ENCODE data around the gene DOCK9.

The DOCK9 gene

DNA sequence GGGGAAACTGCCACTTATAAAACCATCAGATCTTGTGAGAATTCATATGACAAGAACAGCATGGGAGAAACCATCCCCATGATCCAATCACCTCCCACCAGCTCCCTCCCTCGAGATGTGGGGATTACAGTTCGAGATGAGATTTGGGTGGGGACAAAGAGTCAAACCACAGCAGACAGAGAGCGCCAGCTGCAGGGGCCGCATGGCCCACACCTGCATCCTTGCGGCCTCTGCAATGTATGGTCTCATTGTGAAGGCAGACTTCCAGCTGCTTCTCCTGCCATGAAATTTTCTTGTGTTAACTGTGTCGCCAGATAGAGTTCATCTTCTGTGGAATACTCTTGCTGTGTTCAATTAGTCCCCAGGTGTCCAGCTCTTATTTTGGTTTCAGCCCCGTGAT, 208.1 kb downstream of the DOCK9 start:
- no peaks in the 10 kb centered on the region for H3K9me3 ChIP-seq (replicated peaks; ENCODE audit: insufficient read depth, low read length)
- TF ChIP-seq EZH2 (optimal IDR thresholded peaks at IDR 0.05; ENCODE audit: low read depth, low read length) (no peak), EZH2phosphoT487 (IDR thresholded peaks at IDR 0.05; ENCODE audit: low read length) (no peak)
- TF ChIP-seq, protein P1, sequence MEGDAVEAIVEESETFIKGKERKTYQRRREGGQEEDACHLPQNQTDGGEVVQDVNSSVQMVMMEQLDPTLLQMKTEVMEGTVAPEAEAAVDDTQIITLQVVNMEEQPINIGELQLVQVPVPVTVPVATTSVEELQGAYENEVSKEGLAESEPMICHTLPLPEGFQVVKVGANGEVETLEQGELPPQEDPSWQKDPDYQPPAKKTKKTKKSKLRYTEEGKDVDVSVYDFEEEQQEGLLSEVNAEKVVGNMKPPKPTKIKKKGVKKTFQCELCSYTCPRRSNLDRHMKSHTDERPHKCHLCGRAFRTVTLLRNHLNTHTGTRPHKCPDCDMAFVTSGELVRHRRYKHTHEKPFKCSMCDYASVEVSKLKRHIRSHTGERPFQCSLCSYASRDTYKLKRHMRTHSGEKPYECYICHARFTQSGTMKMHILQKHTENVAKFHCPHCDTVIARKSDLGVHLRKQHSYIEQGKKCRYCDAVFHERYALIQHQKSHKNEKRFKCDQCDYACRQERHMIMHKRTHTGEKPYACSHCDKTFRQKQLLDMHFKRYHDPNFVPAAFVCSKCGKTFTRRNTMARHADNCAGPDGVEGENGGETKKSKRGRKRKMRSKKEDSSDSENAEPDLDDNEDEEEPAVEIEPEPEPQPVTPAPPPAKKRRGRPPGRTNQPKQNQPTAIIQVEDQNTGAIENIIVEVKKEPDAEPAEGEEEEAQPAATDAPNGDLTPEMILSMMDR (IDR thresholded peaks at IDR 0.05; ENCODE audit: low read length) = no peak
- H3K9me2 ChIP-seq (replicated peaks; ENCODE audit: insufficient read depth, low read length) = no peaks in the 10 kb centered on the region
- H2AFZ ChIP-seq (ENCODE audit: low read length) = no peak overlapping the region
- no peak overlapping the region for H3K9ac ChIP-seq (ENCODE audit: low read length)
- H4K20me1 ChIP-seq (ENCODE audit: insufficient read depth, low read length) = no peaks in the 10 kb centered on the region
- H3K4me3 ChIP-seq (ENCODE audit: low read length) = no peak overlapping the region
- no peaks in the 10 kb centered on the region for H3K4me1 ChIP-seq (ENCODE audit: low read length)
- H3K4me2 ChIP-seq (ENCODE audit: low read depth, low read length) = no peak overlapping the region
- H3F3A ChIP-seq (ENCODE audit: insufficient read depth, low read length) = no peaks in the 10 kb centered on the region
- H3K27ac ChIP-seq (ENCODE audit: low read length) = no peak overlapping the region
- no peaks in the 10 kb centered on the region for H3K79me2 ChIP-seq (ENCODE audit: low read length)
- no peaks in the 10 kb centered on the region for H3K27me3 ChIP-seq (replicated peaks; ENCODE audit: insufficient read depth, low read length)
- no peaks in the 10 kb centered on the region for H3K36me3 ChIP-seq (replicated peaks; ENCODE audit: insufficient read depth, low read length)
- no peak for DNase-seq

DNA sequence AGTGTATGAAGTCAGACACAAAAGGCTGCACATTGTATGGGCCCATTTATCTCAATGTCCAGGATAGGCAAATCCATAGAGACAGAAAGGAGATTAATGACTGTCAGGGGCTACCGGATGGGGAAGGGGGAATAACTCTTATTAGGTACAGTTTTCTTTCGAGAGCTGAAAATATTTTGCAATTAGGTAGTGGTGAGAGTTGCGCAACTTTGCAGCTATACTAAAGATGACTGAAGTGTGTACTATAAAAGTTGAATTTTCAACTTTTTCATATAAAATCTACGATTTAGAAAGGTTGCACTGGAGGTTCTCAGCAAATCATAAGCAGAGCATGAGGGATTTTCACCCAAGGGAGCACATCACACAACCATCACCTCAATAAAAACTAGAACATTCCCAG, 209.3 kb downstream of the DOCK9 start:
- H3K27ac ChIP-seq (ENCODE audit: low read length) = no peak overlapping the region

DNA sequence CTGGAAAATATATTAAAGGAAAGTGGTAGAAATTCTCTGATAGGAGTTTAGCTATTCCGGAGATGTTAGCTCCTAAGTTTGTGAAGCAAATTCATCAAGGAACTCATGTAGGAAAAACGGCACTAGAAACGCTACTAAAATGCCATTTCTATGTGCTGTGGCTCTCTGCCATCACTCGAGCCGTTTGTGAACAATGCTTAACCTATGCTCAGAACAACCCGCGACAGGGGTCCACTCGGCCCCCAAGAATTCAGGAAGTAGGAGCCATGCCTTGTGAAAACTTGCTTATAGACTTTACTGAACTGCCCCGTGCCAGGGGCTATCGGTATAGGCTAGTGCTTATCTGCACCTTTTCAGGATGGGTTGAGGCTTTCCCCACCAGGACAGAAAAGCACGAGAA, 211.2 kb downstream of the DOCK9 start:
- Histone ChIP-seq H3K4me3 (ENCODE audit: low read length) (no peak overlapping the region), H3K27ac (ENCODE audit: low read length) (no peak overlapping the region), H3K4me1 (ENCODE audit: low read length) (no peaks in the 10 kb centered on the region), H3K27me3 (replicated peaks; ENCODE audit: insufficient read depth, low read length) (no peaks in the 10 kb centered on the region), H3K36me3 (replicated peaks; ENCODE audit: insufficient read depth, low read length) (no peaks in the 10 kb centered on the region), H2AFZ (ENCODE audit: low read length) (no peak overlapping the region), H3K9me2 (replicated peaks; ENCODE audit: insufficient read depth, low read length) (no peaks in the 10 kb centered on the region), H3F3A (ENCODE audit: insufficient read depth, low read length) (no peaks in the 10 kb centered on the region), H3K9me3 (replicated peaks; ENCODE audit: insufficient read depth, low read length) (no peaks in the 10 kb centered on the region), H4K20me1 (ENCODE audit: insufficient read depth, low read length) (no peaks in the 10 kb centered on the region), H3K79me2 (ENCODE audit: low read length) (no peaks in the 10 kb centered on the region), H3K9ac (ENCODE audit: low read length) (no peak overlapping the region), H3K4me2 (ENCODE audit: low read depth, low read length) (no peak overlapping the region)
- DNase-seq = no peak
- TF ChIP-seq EZH2 (optimal IDR thresholded peaks at IDR 0.05; ENCODE audit: low read depth, low read length) = no peak
- TF ChIP-seq, protein P1 (IDR thresholded peaks at IDR 0.05; ENCODE audit: low read length) = no peak
- TF ChIP-seq EZH2phosphoT487 (IDR thresholded peaks at IDR 0.05; ENCODE audit: low read length) = no peak

More for the DNA sequence above, 209.3 kb downstream of the DOCK9 start:
- DNase-seq = no peak
- no peaks in the 10 kb centered on the region for H3K4me1 ChIP-seq (ENCODE audit: low read length)
- no peak overlapping the region for H2AFZ ChIP-seq (ENCODE audit: low read length)
- no peaks in the 10 kb centered on the region for H3K9me2 ChIP-seq (replicated peaks; ENCODE audit: insufficient read depth, low read length)
- no peaks in the 10 kb centered on the region for H3F3A ChIP-seq (ENCODE audit: insufficient read depth, low read length)
- no peak overlapping the region for H3K4me2 ChIP-seq (ENCODE audit: low read depth, low read length)
- H3K79me2 ChIP-seq (ENCODE audit: low read length) = no peaks in the 10 kb centered on the region
- no peaks in the 10 kb centered on the region for H3K9me3 ChIP-seq (replicated peaks; ENCODE audit: insufficient read depth, low read length)
- no peaks in the 10 kb centered on the region for H3K36me3 ChIP-seq (replicated peaks; ENCODE audit: insufficient read depth, low read length)
- TF ChIP-seq EZH2 (optimal IDR thresholded peaks at IDR 0.05; ENCODE audit: low read depth, low read length) (no peak), EZH2phosphoT487 (IDR thresholded peaks at IDR 0.05; ENCODE audit: low read length) (no peak)
- TF ChIP-seq, protein P1 (IDR thresholded peaks at IDR 0.05; ENCODE audit: low read length) = no peak
- no peaks in the 10 kb centered on the region for H4K20me1 ChIP-seq (ENCODE audit: insufficient read depth, low read length)
- no peaks in the 10 kb centered on the region for H3K27me3 ChIP-seq (replicated peaks; ENCODE audit: insufficient read depth, low read length)
- no peak overlapping the region for H3K9ac ChIP-seq (ENCODE audit: low read length)
- no peak overlapping the region for H3K4me3 ChIP-seq (ENCODE audit: low read length)
